HepG2 (cell line): ENCODE results near the gene TRAK1. TPM values are rescaled to one million over a fixed set of nuclear protein-coding genes. Genes with fewer than 3 reads are reported as not detected.

Experiments
- FOXA3 ChIP-seq: IDR thresholded peaks from 2 replicates; pipeline ENCODE4 v1.6.1; 2016; ENCODE audit warnings: missing genetic modification reagents, missing compliant biosample characterization
- FOXK1 ChIP-seq: sonication (generic); formaldehyde crosslinking; IDR thresholded peaks from 2 replicates; pipeline ENCODE4 v1.4.0; 2020; ENCODE audit warnings: low read depth, missing genetic modification reagents, borderline replicate concordance
- GPN1 ChIP-seq: sonication (generic); formaldehyde crosslinking; IDR thresholded peaks from 2 replicates; pipeline ENCODE4 v1.5.1; 2020; ENCODE audit warnings: missing genetic modification reagents, borderline replicate concordance
- KMT2B ChIP-seq: IDR thresholded peaks from 2 replicates; pipeline ENCODE4 v1.6.1; 2016; ENCODE audit warnings: missing genetic modification reagents, missing compliant biosample characterization
- SAP130 ChIP-seq: IDR thresholded peaks from 2 replicates; pipeline ENCODE4 v1.6.1; 2016; ENCODE audit warnings: low read depth
- ZNF792 ChIP-seq: IDR thresholded peaks from 2 replicates; pipeline ENCODE4 v1.6.1; 2016
- polyA plus RNA-seq, 8 experiments: library from polyadenylated mRNA; depleted of rRNA in 3 of 8; stranded (reverse) in 7 of 8; unstranded in 1 of 8; fragments of >200 nt; fragmentation: Illumina TruSeq in 4 of 8; extraction: Trizol in 4 of 8; gene quantifications; 2 replicates each; pipeline versions ENCODE4 v1.2.1 to v1.2.3, GENCODE V29; 2011 to 2016; ENCODE audit warnings: low read depth in 4 of 8, missing spikeins in 1 of 8, mixed read lengths in 1 of 8; ENCODE audit not compliant: insufficient read depth in 1 of 8
- total RNA-seq, 5 experiments: library from RNA; depleted of rRNA; stranded (reverse); fragments of >200 nt; fragmentation: Illumina TruSeq; extraction: Trizol; gene quantifications; 2 replicates each; pipeline ENCODE4 v1.2.3, GENCODE V29; 2016; ENCODE audit warnings: low read depth in 1 of 5
- TF ChIP-seq, protein P1 (sequence below), 2 experiments: fragments of 450-650 bp in 1 of 2; sonication (generic) in 1 of 2; formaldehyde crosslinking in 1 of 2; IDR thresholded peaks; 2 replicates each; pipeline versions ENCODE4 v1.6.1 to v1.8.0; 2016 to 2022; ENCODE audit warnings: antibody characterized with exemption in 1 of 2, mild to moderate bottlenecking in 1 of 2, missing genetic modification reagents in 1 of 2
- TF ChIP-seq, protein P2 (sequence below): IDR thresholded peaks from 2 replicates; pipeline ENCODE4 v1.4.0; 2020; ENCODE audit warnings: mild to moderate bottlenecking, missing genetic modification reagents
- TF ChIP-seq, protein P3 (sequence below): sonication (generic); formaldehyde crosslinking; IDR thresholded peaks from 2 replicates; pipeline ENCODE4 v1.4.0; 2020; ENCODE audit warnings: missing genetic modification reagents, mild to moderate bottlenecking, borderline replicate concordance

Gene TRAK1
- total and polyA plus RNA-seq, 2 of the 13 experiments (the other 11 are each of a cell fraction or from before 2014, with no cell fraction given), result 20.5 to 46.6 TPM

DNA sequence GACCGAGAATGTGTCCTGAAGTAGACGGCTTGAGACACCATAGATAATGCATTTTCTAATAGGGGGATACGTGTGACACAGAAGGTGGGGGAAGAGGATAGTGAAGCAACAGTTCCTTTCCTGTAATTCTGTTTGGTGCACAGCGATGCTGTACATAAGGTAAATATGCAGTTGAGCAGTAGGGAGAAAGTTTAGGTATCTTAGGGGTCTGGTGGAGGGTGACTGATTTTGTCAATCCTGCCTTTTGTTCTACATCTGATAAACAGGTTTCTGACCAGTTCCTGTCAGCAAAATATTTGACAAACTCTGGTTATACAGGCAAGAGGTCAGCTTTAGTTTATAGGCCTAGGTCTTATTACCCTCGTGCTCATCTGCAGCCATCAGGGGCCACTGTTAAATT is 71.3 kb downstream of the TRAK1 start (continued):
- TF ChIP-seq, protein P1, sequence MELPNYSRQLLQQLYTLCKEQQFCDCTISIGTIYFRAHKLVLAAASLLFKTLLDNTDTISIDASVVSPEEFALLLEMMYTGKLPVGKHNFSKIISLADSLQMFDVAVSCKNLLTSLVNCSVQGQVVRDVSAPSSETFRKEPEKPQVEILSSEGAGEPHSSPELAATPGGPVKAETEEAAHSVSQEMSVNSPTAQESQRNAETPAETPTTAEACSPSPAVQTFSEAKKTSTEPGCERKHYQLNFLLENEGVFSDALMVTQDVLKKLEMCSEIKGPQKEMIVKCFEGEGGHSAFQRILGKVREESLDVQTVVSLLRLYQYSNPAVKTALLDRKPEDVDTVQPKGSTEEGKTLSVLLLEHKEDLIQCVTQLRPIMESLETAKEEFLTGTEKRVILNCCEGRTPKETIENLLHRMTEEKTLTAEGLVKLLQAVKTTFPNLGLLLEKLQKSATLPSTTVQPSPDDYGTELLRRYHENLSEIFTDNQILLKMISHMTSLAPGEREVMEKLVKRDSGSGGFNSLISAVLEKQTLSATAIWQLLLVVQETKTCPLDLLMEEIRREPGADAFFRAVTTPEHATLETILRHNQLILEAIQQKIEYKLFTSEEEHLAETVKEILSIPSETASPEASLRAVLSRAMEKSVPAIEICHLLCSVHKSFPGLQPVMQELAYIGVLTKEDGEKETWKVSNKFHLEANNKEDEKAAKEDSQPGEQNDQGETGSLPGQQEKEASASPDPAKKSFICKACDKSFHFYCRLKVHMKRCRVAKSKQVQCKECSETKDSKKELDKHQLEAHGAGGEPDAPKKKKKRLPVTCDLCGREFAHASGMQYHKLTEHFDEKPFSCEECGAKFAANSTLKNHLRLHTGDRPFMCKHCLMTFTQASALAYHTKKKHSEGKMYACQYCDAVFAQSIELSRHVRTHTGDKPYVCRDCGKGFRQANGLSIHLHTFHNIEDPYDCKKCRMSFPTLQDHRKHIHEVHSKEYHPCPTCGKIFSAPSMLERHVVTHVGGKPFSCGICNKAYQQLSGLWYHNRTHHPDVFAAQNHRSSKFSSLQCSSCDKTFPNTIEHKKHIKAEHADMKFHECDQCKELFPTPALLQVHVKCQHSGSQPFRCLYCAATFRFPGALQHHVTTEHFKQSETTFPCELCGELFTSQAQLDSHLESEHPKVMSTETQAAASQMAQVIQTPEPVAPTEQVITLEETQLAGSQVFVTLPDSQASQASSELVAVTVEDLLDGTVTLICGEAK (IDR thresholded peaks at IDR 0.05), result no peak
- TF ChIP-seq, protein P1 (CRISPR knock-in tag; IDR thresholded peaks at IDR 0.05), result no peak
- TF ChIP-seq FOXK1 (CRISPR knock-in tag), result no peak
- TF ChIP-seq, protein P2, sequence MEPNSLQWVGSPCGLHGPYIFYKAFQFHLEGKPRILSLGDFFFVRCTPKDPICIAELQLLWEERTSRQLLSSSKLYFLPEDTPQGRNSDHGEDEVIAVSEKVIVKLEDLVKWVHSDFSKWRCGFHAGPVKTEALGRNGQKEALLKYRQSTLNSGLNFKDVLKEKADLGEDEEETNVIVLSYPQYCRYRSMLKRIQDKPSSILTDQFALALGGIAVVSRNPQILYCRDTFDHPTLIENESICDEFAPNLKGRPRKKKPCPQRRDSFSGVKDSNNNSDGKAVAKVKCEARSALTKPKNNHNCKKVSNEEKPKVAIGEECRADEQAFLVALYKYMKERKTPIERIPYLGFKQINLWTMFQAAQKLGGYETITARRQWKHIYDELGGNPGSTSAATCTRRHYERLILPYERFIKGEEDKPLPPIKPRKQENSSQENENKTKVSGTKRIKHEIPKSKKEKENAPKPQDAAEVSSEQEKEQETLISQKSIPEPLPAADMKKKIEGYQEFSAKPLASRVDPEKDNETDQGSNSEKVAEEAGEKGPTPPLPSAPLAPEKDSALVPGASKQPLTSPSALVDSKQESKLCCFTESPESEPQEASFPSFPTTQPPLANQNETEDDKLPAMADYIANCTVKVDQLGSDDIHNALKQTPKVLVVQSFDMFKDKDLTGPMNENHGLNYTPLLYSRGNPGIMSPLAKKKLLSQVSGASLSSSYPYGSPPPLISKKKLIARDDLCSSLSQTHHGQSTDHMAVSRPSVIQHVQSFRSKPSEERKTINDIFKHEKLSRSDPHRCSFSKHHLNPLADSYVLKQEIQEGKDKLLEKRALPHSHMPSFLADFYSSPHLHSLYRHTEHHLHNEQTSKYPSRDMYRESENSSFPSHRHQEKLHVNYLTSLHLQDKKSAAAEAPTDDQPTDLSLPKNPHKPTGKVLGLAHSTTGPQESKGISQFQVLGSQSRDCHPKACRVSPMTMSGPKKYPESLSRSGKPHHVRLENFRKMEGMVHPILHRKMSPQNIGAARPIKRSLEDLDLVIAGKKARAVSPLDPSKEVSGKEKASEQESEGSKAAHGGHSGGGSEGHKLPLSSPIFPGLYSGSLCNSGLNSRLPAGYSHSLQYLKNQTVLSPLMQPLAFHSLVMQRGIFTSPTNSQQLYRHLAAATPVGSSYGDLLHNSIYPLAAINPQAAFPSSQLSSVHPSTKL (CRISPR knock-in tag), result peak; percentile 39; the same call in 1 of the 2 replicates
- peak; percentile 72 for TF ChIP-seq FOXA3 (CRISPR knock-in tag)
- no peak for TF ChIP-seq KMT2B (CRISPR knock-in tag)
- no peak for TF ChIP-seq GPN1 (CRISPR knock-in tag)
- TF ChIP-seq, protein P3, sequence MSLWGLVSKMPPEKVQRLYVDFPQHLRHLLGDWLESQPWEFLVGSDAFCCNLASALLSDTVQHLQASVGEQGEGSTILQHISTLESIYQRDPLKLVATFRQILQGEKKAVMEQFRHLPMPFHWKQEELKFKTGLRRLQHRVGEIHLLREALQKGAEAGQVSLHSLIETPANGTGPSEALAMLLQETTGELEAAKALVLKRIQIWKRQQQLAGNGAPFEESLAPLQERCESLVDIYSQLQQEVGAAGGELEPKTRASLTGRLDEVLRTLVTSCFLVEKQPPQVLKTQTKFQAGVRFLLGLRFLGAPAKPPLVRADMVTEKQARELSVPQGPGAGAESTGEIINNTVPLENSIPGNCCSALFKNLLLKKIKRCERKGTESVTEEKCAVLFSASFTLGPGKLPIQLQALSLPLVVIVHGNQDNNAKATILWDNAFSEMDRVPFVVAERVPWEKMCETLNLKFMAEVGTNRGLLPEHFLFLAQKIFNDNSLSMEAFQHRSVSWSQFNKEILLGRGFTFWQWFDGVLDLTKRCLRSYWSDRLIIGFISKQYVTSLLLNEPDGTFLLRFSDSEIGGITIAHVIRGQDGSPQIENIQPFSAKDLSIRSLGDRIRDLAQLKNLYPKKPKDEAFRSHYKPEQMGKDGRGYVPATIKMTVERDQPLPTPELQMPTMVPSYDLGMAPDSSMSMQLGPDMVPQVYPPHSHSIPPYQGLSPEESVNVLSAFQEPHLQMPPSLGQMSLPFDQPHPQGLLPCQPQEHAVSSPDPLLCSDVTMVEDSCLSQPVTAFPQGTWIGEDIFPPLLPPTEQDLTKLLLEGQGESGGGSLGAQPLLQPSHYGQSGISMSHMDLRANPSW, result no peak
- TF ChIP-seq SAP130 (CRISPR knock-in tag), result 0 out of 2 replicates have a peak, but pooled peaks have one; percentile 25
- no peak for TF ChIP-seq ZNF792 (CRISPR knock-in tag)
